ENCODE results near the gene CCDC83. TPM values are rescaled to one million over a fixed set of nuclear protein-coding genes. Genes with fewer than 3 reads are reported as not detected.
"Not testable (repeated sequence)": the region's sequence is repeated elsewhere in the genome, so short reads cannot be mapped to it uniquely, and the experiment has no call there.

CCDC83 gene
- total RNA-seq, 6 experiments from 2014 or later: not detected

- peaks cover 21% of the 10 kb centered on the region for H3K4me1 Mint-ChIP-seq (ENCODE audit: low read depth)
- no peak for DNase-seq
- H3K36me3 Mint-ChIP-seq (ENCODE audit: low read depth): peaks cover 10% of the 10 kb centered on the region; the same call in 1 of the 2 replicates
- H3K27me3 Mint-ChIP-seq (ENCODE audit: insufficient read depth): no peaks in the 10 kb centered on the region; the same call in 1 of the 2 replicates
- TF ChIP-seq CTCF (IDR thresholded peaks at IDR 0.05): no peak
- H3K27ac Mint-ChIP-seq: peak overlapping the region; percentile 91
- peak overlapping the region; percentile 90 for H3K4me3 Mint-ChIP-seq
- no peaks in the 10 kb centered on the region; the same call in 1 of the 2 replicates for H3K9me3 Mint-ChIP-seq
These were observed 999 bp upstream of the CCDC83 start for GRCh38 chr11:85854212-85854556.

GRCh38 chr11:85854557-85855340, 434 bp upstream of the CCDC83 start:
- Mint-ChIP-seq H3K27me3 (ENCODE audit: insufficient read depth) (no peaks in the 10 kb centered on the region; the same call in 1 of the 2 replicates), H3K27ac (peak overlapping the region; percentile 91), H3K9me3 (no peaks in the 10 kb centered on the region; the same call in 1 of the 2 replicates), H3K4me1 (ENCODE audit: low read depth) (peaks cover 27% of the 10 kb centered on the region), H3K36me3 (ENCODE audit: low read depth) (peaks cover 10% of the 10 kb centered on the region; the same call in 1 of the 2 replicates), H3K4me3 (peak overlapping the region; percentile 90)
- peak; percentile 90 for DNase-seq
- peak; percentile 97 for TF ChIP-seq CTCF (IDR thresholded peaks at IDR 0.05)

- Mint-ChIP-seq H3K9me3 (no peaks in the 10 kb centered on the region; the same call in 1 of the 2 replicates), H3K27me3 (ENCODE audit: insufficient read depth) (no peaks in the 10 kb centered on the region; the same call in 1 of the 2 replicates), H3K4me1 (ENCODE audit: low read depth) (peaks cover 28% of the 10 kb centered on the region), H3K36me3 (ENCODE audit: low read depth) (0 out of 2 replicates have a peak, but pooled peaks cover 6% of the 10 kb centered on the region), H3K27ac (no peak overlapping the region), H3K4me3 (no peak overlapping the region)
- no peak for TF ChIP-seq CTCF (IDR thresholded peaks at IDR 0.05)
- no peak for DNase-seq
These were observed 1.9 kb downstream of the CCDC83 start for GRCh38 chr11:85857098-85857497.

- not testable (repeated sequence) for H3K36me3 Mint-ChIP-seq (ENCODE audit: low read depth); H3K4me3 Mint-ChIP-seq; H3K9me3 Mint-ChIP-seq; H3K27ac Mint-ChIP-seq; H3K27me3 Mint-ChIP-seq (ENCODE audit: insufficient read depth)
- peaks cover 23% of the 10 kb centered on the region for H3K4me1 Mint-ChIP-seq (ENCODE audit: low read depth)
- DNase-seq: peak; percentile 4
These were observed 4.4 kb downstream of the CCDC83 start for GRCh38 chr11:85859541-85859940.

GRCh38 chr11:85863855-85864254, 8.7 kb downstream of the CCDC83 start:
- no peaks in the 10 kb centered on the region; the same call in 1 of the 2 replicates for H3K9me3 Mint-ChIP-seq

More at GRCh38 chr11:85863855-85864254, 8.7 kb downstream of the CCDC83 start:
- H3K4me3 Mint-ChIP-seq: no peak overlapping the region
- no peaks in the 10 kb centered on the region; the same call in 1 of the 2 replicates for H3K27me3 Mint-ChIP-seq (ENCODE audit: insufficient read depth)
- TF ChIP-seq CTCF (IDR thresholded peaks at IDR 0.05): no peak
- H3K4me1 Mint-ChIP-seq (ENCODE audit: low read depth): peaks cover 32% of the 10 kb centered on the region
- H3K27ac Mint-ChIP-seq: no peak overlapping the region
- DNase-seq: no peak
- H3K36me3 Mint-ChIP-seq (ENCODE audit: low read depth): 0 out of 2 replicates have a peak, but pooled peaks cover 4% of the 10 kb centered on the region

All from HFFc6 (cell line).